Mesothelial cell of epicardium (in vitro differentiated cells): ENCODE measurements around the gene CENPH. TPM values are rescaled to one million over a fixed set of nuclear protein-coding genes. Genes with fewer than 3 reads are reported as not detected.
A peak's percentile ranks its signal among the peaks of the same experiment; 100 is the strongest.
"Not testable (repeated sequence)": the region's sequence is repeated elsewhere in the genome, so short reads cannot be mapped to it uniquely, and the experiment has no call there.

Experiments used
- DNase-seq, 2 experiments: peaks; one replicate each; pipeline ENCODE4 v3.0.0; 2021; ENCODE audit warnings: low spot score in 2 of 2; ENCODE audit not compliant: unreplicated experiment in 2 of 2
- H3K27ac Mint-ChIP-seq: 2 replicates; pipeline ENCODE4 v1.8.0; 2021; ENCODE audit warnings: mixed read lengths
- H3K27me3 Mint-ChIP-seq: 2 replicates; pipeline ENCODE4 v1.8.0; 2021; ENCODE audit warnings: low read depth, mixed read lengths
- H3K36me3 Mint-ChIP-seq: 2 replicates; pipeline ENCODE4 v1.8.0; 2021; ENCODE audit warnings: mixed read lengths
- H3K4me1 Mint-ChIP-seq: 2 replicates; pipeline ENCODE4 v1.8.0; 2021; ENCODE audit warnings: mixed read lengths
- H3K4me3 Mint-ChIP-seq: 2 replicates; pipeline ENCODE4 v1.8.0; 2021; ENCODE audit warnings: mild to moderate bottlenecking, moderate library complexity, mixed read lengths
- H3K9me3 Mint-ChIP-seq: 2 replicates; pipeline ENCODE4 v1.8.0; 2021; ENCODE audit warnings: mixed read lengths
- CTCF ChIP-seq: fragments of 200-600 bp; sonication (generic); IDR thresholded peaks from one replicate; pipeline ENCODE4 v1.5.0; 2021; ENCODE audit warnings: antibody characterized with exemption; ENCODE audit not compliant: unreplicated experiment
- total RNA-seq: library from RNA; stranded (reverse); gene quantifications from 3 replicates; pipeline ENCODE4 v1.2.1, GENCODE V29; 2021

CENPH gene
- total RNA-seq, 1 donor from 2014 or later: 15.1 TPM

GRCh38 chr5:69245031-69245430 is 55.6 kb downstream of the CENPH start:
- TF ChIP-seq CTCF: no peak
- H3K9me3 Mint-ChIP-seq: peaks cover 47% of the 10 kb centered on the region
- H3K27me3 Mint-ChIP-seq: no peaks in the 10 kb centered on the region
- no peak overlapping the region for H3K27ac Mint-ChIP-seq
- peaks cover 69% of the 10 kb centered on the region for H3K36me3 Mint-ChIP-seq
- H3K4me1 Mint-ChIP-seq: no peaks in the 10 kb centered on the region
- H3K4me3 Mint-ChIP-seq: no peak overlapping the region
- no peak for DNase-seq

- no peak for TF ChIP-seq CTCF
- Mint-ChIP-seq H3K27ac (no peak overlapping the region), H3K4me3 (no peak overlapping the region), H3K27me3 (no peaks in the 10 kb centered on the region), H3K9me3 (peaks cover 35% of the 10 kb centered on the region), H3K36me3 (peaks cover 50% of the 10 kb centered on the region), H3K4me1 (no peaks in the 10 kb centered on the region)
- DNase-seq: no peak
These were observed 58.6 kb downstream of the CENPH start for GRCh38 chr5:69248019-69248418.

- Mint-ChIP-seq H3K4me1 (no peaks in the 10 kb centered on the region), H3K27me3 (no peaks in the 10 kb centered on the region), H3K36me3 (peaks cover 35% of the 10 kb centered on the region), H3K27ac (no peak overlapping the region), H3K9me3 (peaks cover 28% of the 10 kb centered on the region), H3K4me3 (no peak overlapping the region)
- no peak for DNase-seq
- TF ChIP-seq CTCF: no peak
These were observed 61.2 kb downstream of the CENPH start for GRCh38 chr5:69250593-69250992.

GRCh38 chr5:69252437-69252836 is 63.1 kb downstream of the CENPH start:
- Mint-ChIP-seq H3K9me3 (peaks cover 13% of the 10 kb centered on the region), H3K27ac (peak overlapping the region; percentile 6), H3K4me1 (no peaks in the 10 kb centered on the region), H3K36me3 (peaks cover 20% of the 10 kb centered on the region), H3K27me3 (no peaks in the 10 kb centered on the region), H3K4me3 (no peak overlapping the region)
- TF ChIP-seq CTCF: no peak
- DNase-seq: no peak

- not testable (repeated sequence) for H3K27me3 Mint-ChIP-seq, H3K4me3 Mint-ChIP-seq, H3K4me1 Mint-ChIP-seq, H3K27ac Mint-ChIP-seq, DNase-seq, H3K9me3 Mint-ChIP-seq, H3K36me3 Mint-ChIP-seq
These were observed 66.6 kb downstream of the CENPH start for GRCh38 chr5:69255940-69256339.

- Mint-ChIP-seq H3K4me3 (no peak overlapping the region), H3K4me1 (no peaks in the 10 kb centered on the region), H3K27ac (no peak overlapping the region), H3K27me3 (no peaks in the 10 kb centered on the region), H3K9me3 (no peaks in the 10 kb centered on the region), H3K36me3 (peaks cover 16% of the 10 kb centered on the region)
- TF ChIP-seq CTCF: no peak
- no peak for DNase-seq
These were observed 68.2 kb downstream of the CENPH start for GRCh38 chr5:69257577-69257976.

Other genes starting within 250 kb of the CENPH start
- 49.0 to 57.5 TPM (median 56.0 TPM) in 3 replicates for gene SLC30A5, start 95.6 kb upstream of the CENPH start, total RNA-seq
- 55.3 to 62.7 TPM (median 60.5 TPM) in 3 replicates for gene CCNB1, start 22.4 kb upstream of the CENPH start, total RNA-seq
- 25.1 to 26.5 TPM (median 26.4 TPM) in 3 replicates for gene CDK7, start 45.3 kb downstream of the CENPH start, total RNA-seq
- 9.0 to 9.7 TPM (median 9.1 TPM) in 3 replicates for gene CCDC125, start 143.2 kb downstream of the CENPH start, total RNA-seq
- 28.0 to 31.3 TPM (median 28.3 TPM) in 3 replicates for gene AK6, start 179.9 kb downstream of the CENPH start, total RNA-seq
- 47.1 to 50.4 TPM (median 49.0 TPM) in 3 replicates for gene TAF9, start 179.9 kb downstream of the CENPH start, total RNA-seq
- 31.6 to 33.4 TPM (median 33.2 TPM) in 3 replicates for gene RAD17, start 180.2 kb downstream of the CENPH start, total RNA-seq
- 18.8 to 20.0 TPM (median 19.6 TPM) in 3 replicates for gene MARVELD2, start 225.5 kb downstream of the CENPH start, total RNA-seq